Testis (tissue), 3 donors: ENCODE measurements around the gene TSHZ3. TPM values are rescaled to one million over a fixed set of nuclear protein-coding genes. Genes with fewer than 3 reads are reported as not detected.

ENCODE experiments used
- DNase-seq: peaks from one replicate; pipeline ENCODE4 v3.0.0-alpha.2; 2019
- H3K27ac ChIP-seq, 2 donors: fragments of 200-600 bp; sonication (generic); one replicate each; pipeline ENCODE4 v1.5.1; 2019
- H3K27me3 ChIP-seq: fragments of 200-600 bp; sonication (generic); one replicate; pipeline ENCODE4 v1.5.1; 2019
- H3K36me3 ChIP-seq: fragments of 200-600 bp; sonication (generic); one replicate; pipeline ENCODE4 v1.5.1; 2017; ENCODE audit warnings: low read depth; ENCODE audit errors: missing control alignments
- H3K4me1 ChIP-seq: fragments of 200-600 bp; sonication (generic); one replicate; pipeline ENCODE4 v1.5.1; 2019
- H3K4me3 ChIP-seq, 2 donors: fragments of 200-600 bp; sonication (generic); one replicate each; pipeline ENCODE4 v1.5.1; 2017 to 2019
- H3K9me3 ChIP-seq: fragments of 200-600 bp; sonication (generic); one replicate; pipeline ENCODE4 v1.5.1; 2017
- POLR2A ChIP-seq: fragments of 450-650 bp; IDR thresholded peaks from one replicate; pipeline ENCODE4 v1.6.1; 2017; ENCODE audit warnings: antibody characterized with exemption, mild to moderate bottlenecking, moderate library complexity
- WGBS, 2 donors: methylation state at CpG; one replicate each; pipeline ENCODE4 v1.1.5; 2018; 5-methylcytosine and 5-hydroxymethylcytosine counted together
- intact Hi-C: fragments of 100-400 bp; cut with DNase I; formaldehyde crosslinking; loops from one replicate; pipeline ENCODE4 v1.15.1; 2023; ENCODE audit warnings: low total_unique reads
- polyA plus RNA-seq: library from polyadenylated mRNA; stranded (reverse); fragments of 350-450 nt; fragmentation: Illumina TruSeq; extraction: RNeasy Lipid Tissue Mini Kit (QIAGEN cat#74804); gene quantifications from one replicate; pipeline ENCODE4 v1.2.3, GENCODE V29; 2014; ENCODE audit warnings: low read depth, low replicate concordance; ENCODE audit not compliant: insufficient read depth
- total RNA-seq, 2 donors: library from RNA; depleted of rRNA; stranded (reverse); fragments of >200 nt; gene quantifications; one replicate each; pipeline ENCODE4 v1.2.3, GENCODE V29; 2016
- TF ChIP-seq, protein P1 (sequence below), 3 experiments: fragments of 450-650 bp in 2 of 3; fragments of 200-600 bp in 1 of 3; sonication (generic) in 1 of 3; IDR thresholded peaks; one replicate each; pipeline ENCODE4 v1.5.1; 2016 to 2019; ENCODE audit warnings: antibody characterized with exemption in 3 of 3, mild to moderate bottlenecking in 2 of 3, moderate library complexity in 1 of 3

TSHZ3 gene
- total and polyA plus RNA-seq, 3 donors from 2014 or later = 6.8 to 12.7 (median 8.0) TPM

DNA sequence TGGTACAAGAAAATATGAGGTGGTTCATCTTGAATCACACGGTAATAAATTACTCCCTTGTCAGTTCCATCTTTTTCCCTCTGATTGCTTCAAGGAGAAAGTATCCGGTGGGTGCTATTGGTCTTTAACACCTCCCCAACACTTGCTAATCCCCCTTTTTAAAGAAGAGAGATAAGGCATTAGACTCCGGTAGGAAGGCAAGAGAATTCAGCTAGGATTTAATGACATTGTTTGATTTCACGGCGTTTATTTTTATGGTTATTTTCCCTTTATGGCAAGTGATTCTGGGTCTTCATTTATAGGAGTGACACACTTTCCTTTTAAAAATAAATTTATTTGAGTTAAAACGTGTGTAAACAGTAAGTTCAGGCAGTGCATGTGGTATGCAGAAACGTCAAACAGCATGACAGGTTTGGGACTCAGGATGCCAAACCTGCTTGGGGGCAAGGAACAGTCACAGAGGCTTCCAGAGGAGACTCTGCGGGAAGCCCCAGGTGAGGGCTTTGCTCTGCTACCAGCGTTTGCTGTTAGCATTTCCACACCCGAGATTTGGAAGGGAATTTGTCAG, 36.5 kb downstream of the TSHZ3 start:
- intact Hi-C loops = no loop called here
- Histone ChIP-seq H3K4me3 (no peak overlapping the region), H3K27ac (no peak overlapping the region), H3K4me1 (peaks cover 12% of the 10 kb centered on the region), H3K27me3 (no peaks in the 10 kb centered on the region), H3K36me3 (no peaks in the 10 kb centered on the region), H3K9me3 (no peaks in the 10 kb centered on the region)
- TF ChIP-seq, protein P1, sequence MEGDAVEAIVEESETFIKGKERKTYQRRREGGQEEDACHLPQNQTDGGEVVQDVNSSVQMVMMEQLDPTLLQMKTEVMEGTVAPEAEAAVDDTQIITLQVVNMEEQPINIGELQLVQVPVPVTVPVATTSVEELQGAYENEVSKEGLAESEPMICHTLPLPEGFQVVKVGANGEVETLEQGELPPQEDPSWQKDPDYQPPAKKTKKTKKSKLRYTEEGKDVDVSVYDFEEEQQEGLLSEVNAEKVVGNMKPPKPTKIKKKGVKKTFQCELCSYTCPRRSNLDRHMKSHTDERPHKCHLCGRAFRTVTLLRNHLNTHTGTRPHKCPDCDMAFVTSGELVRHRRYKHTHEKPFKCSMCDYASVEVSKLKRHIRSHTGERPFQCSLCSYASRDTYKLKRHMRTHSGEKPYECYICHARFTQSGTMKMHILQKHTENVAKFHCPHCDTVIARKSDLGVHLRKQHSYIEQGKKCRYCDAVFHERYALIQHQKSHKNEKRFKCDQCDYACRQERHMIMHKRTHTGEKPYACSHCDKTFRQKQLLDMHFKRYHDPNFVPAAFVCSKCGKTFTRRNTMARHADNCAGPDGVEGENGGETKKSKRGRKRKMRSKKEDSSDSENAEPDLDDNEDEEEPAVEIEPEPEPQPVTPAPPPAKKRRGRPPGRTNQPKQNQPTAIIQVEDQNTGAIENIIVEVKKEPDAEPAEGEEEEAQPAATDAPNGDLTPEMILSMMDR (IDR thresholded peaks at IDR 0.05) = no peak
- no peak for TF ChIP-seq POLR2A
- 69 to 79% methylated on average over 10 of the region's 10 CpGs for WGBS, 2 donors
- no peak for DNase-seq

DNA sequence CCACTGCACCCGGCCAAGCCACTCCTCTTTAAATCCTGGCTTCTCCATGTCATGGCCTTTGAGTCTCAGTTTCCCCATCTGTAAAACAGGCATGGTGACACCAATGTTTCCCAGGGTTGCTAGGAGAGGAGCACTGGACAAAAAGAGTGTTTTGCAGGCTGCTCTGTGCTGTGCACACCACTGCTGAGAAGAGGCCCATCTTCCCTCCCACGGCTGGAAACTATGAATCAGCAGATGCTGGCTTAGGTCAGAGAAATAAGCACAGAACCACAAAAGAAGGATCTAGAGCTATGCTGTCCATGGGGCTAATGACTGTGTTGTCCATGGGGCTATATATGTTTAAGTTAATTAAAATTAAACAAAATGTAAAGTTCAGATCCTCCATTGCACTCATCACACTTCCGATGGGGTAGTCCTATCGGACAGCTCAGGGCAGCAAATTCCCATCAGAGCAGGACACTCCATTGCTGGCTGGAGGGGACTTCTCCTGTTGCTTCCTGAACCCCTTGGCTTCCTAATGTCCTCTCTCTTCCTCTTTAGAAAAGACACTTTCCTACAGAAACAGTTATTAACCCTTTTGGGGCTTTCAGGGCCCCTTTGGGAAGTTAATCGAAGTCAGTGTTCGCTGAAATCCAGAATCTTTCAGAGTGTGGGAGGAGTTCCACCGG, 37.1 kb downstream of the TSHZ3 start:
- Histone ChIP-seq H3K36me3 (no peaks in the 10 kb centered on the region), H3K4me1 (peaks cover 7% of the 10 kb centered on the region), H3K27me3 (no peaks in the 10 kb centered on the region), H3K27ac (no peak overlapping the region), H3K9me3 (no peaks in the 10 kb centered on the region), H3K4me3 (no peak overlapping the region)
- 78 to 82% methylated on average over 7 of the region's 7 CpGs for whole genome bisulfite sequencing, 2 donors
- DNase-seq = no peak
- TF ChIP-seq, protein P1 (IDR thresholded peaks at IDR 0.05) = no peak
- TF ChIP-seq POLR2A = no peak
- intact Hi-C loops = no loop called here

DNA sequence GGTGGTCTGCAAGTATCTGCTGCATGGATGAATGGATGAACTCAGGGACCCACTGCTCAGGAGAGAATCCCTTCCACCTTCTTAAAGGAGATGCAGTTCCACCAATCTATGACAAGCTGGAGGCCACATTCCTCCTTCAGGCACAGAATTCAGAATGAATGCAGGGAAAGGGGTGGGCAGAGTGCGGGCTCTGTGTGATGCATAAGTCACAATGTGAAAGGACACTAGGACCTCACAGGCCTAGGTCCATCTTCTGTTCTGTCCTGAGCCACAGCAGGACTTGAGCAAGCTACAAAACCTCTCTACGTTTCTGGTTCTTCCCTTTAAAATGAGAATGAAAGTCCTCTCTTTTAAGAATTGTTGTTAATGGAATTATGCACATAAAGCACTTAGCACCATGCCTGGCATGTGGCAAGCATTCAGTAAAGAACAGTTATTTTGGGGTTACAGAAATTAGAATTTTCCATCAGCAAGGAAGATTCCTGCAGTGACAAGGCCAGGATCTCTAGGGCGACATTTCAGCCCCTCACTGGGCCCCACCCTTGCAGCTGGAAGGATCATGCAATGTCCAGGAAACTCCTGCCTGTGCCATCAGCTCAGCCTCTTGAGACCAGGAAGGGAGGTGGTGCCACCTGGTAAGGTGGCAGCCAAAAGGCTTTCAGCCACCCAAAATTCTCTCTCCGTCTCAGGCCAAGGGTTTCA, 38.7 kb downstream of the TSHZ3 start:
- WGBS, 2 donors = 89 to 90% methylated on average over 4 of the region's 4 CpGs
- no peak overlapping the region for H3K27ac ChIP-seq
- H3K4me1 ChIP-seq = peaks cover under 1% of the 10 kb centered on the region
- no peaks in the 10 kb centered on the region for H3K36me3 ChIP-seq
- intact Hi-C loops = no loop called here
- no peak for TF ChIP-seq POLR2A
- TF ChIP-seq, protein P1 (IDR thresholded peaks at IDR 0.05) = no peak
- H3K9me3 ChIP-seq = no peaks in the 10 kb centered on the region
- no peaks in the 10 kb centered on the region for H3K27me3 ChIP-seq
- DNase-seq = no peak
- H3K4me3 ChIP-seq = no peak overlapping the region

DNA sequence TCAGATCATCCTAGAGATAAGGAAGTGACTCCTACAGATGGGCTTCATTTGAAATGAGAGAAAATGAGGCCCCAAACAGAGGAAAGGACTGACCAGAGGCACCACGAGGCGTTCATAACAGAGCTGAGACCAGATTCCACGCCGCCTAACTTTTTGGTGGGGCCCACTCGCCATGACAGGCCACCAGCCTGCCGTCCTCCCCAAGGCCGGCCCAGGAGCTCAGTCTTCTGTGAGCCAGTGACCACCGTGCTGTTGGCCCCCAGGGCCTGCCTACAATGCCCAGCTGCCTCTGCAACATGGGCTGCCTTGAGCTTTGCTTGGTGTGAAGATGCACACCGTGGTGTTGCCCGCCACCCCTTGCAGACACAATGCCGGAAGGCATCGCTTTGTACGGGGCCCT, 40.5 kb downstream of the TSHZ3 start:
- TF ChIP-seq POLR2A = no peak
- TF ChIP-seq, protein P1 (IDR thresholded peaks at IDR 0.05) = no peak
- H3K27ac ChIP-seq = no peak overlapping the region
- no peaks in the 10 kb centered on the region for H3K36me3 ChIP-seq
- H3K27me3 ChIP-seq = no peaks in the 10 kb centered on the region
- H3K4me1 ChIP-seq = no peaks in the 10 kb centered on the region
- no peak for DNase-seq
- 97 to 99% methylated on average over 10 to 13 of the region's 13 CpGs for WGBS, 2 donors
- no peak overlapping the region for H3K4me3 ChIP-seq
- H3K9me3 ChIP-seq = no peaks in the 10 kb centered on the region
- intact Hi-C loops = no loop called here
